Spleen (tissue), 11 donors: ENCODE measurements around the gene ASIC4. TPM values are rescaled to one million over a fixed set of nuclear protein-coding genes. Genes with fewer than 3 reads are reported as not detected.

Experiments used
- DNase-seq: peaks from one replicate; pipeline ENCODE4 v3.0.0-alpha.2; 2020
- H3K27ac ChIP-seq, 8 donors: fragments of 200-600 bp; sonication (generic) in 7 of 8; 1 replicate in 4 of 8; 2 replicates in 4 of 8; pipeline versions ENCODE4 v1.5.0 to v1.8.0; 2016 to 2021; ENCODE audit warnings: inconsistent platforms in 4 of 8, mild to moderate bottlenecking in 4 of 8, moderate library complexity in 1 of 8
- H3K27me3 ChIP-seq, 7 donors: fragments of 200-600 bp; sonication (generic) in 6 of 7; replicated peaks in 1 of 7; 1 replicate in 4 of 7; 2 replicates in 3 of 7; pipeline versions ENCODE4 v1.5.0 to v1.8.0; 2016 to 2021; ENCODE audit warnings: inconsistent platforms in 3 of 7, mild to moderate bottlenecking in 1 of 7
- H3K36me3 ChIP-seq, 6 donors: fragments of 200-600 bp; sonication (generic) in 5 of 6; 1 replicate in 4 of 6; 2 replicates in 2 of 6; pipeline versions ENCODE4 v1.5.0 to v1.8.0; 2016 to 2021; ENCODE audit warnings: inconsistent platforms in 2 of 6
- H3K4me1 ChIP-seq, 6 donors: fragments of 200-600 bp; sonication (generic) in 5 of 6; 1 replicate in 3 of 6; 2 replicates in 3 of 6; pipeline versions ENCODE4 v1.5.0 to v1.8.0; 2016 to 2021; ENCODE audit warnings: inconsistent platforms in 3 of 6
- H3K4me3 ChIP-seq, 8 donors: fragments of 200-600 bp; sonication (generic) in 7 of 8; 1 replicate in 4 of 8; 2 replicates in 4 of 8; pipeline versions ENCODE4 v1.5.0 to v1.8.0; 2016 to 2021; ENCODE audit warnings: inconsistent platforms in 4 of 8, mild to moderate bottlenecking in 4 of 8, moderate library complexity in 2 of 8
- H3K9me3 ChIP-seq, 8 donors: fragments of 200-600 bp; sonication (generic) in 7 of 8; 1 replicate in 4 of 8; 2 replicates in 4 of 8; pipeline versions ENCODE4 v1.5.0 to v1.8.0; 2016 to 2021; ENCODE audit warnings: inconsistent platforms in 4 of 8
- POLR2A ChIP-seq, 3 donors: fragments of 450-650 bp; IDR thresholded peaks; one replicate each; pipeline ENCODE4 v1.5.1; 2017; ENCODE audit warnings: antibody characterized with exemption in 3 of 3, mild to moderate bottlenecking in 1 of 3
- POLR2AphosphoS5 ChIP-seq, 3 donors: sonication (generic); formaldehyde crosslinking; IDR thresholded peaks; one replicate each; pipeline ENCODE4 v1.5.1; 2017; ENCODE audit warnings: antibody characterized with exemption in 3 of 3
- WGBS, 5 donors: extraction: QIAGEN DNeasy Blood & Tissue Kit in 3 of 5; methylation state at CpG; one replicate each; pipeline versions ENCODE4 v1.1.5 to v1.1.7; 2013 to 2018; 5-methylcytosine and 5-hydroxymethylcytosine counted together
- intact Hi-C: fragments of 100-400 bp; cut with DNase I; formaldehyde crosslinking; loops from one replicate; pipeline ENCODE4 v1.15.0; 2023; ENCODE audit warnings: low total_unique reads
- polyA plus RNA-seq, 3 donors: library from polyadenylated mRNA; stranded (reverse); fragments of 200-250 nt; gene quantifications; one replicate each; pipeline ENCODE4 v1.2.1, GENCODE V29; 2013
- total RNA-seq, 7 donors: library from RNA; depleted of rRNA in 3 of 7; stranded (reverse); fragments of >200 nt in 3 of 7; fragmentation: NEBNext Ultra II Directional in 4 of 7; extraction: Animal tissue kit (Norgen Biotek cat#: 25700) in 4 of 7; gene quantifications; one replicate each; pipeline versions ENCODE4 v1.1.0 to v1.2.1, GENCODE V29; 2016 to 2021
- TF ChIP-seq, protein P1 (sequence below), 11 experiments: fragments of 200-600 bp in 7 of 11; fragments of 450-650 bp in 4 of 11; sonication (generic) in 4 of 11; IDR thresholded peaks in 8 of 11; conservative IDR thresholded peaks in 3 of 11; 1 replicate in 7 of 11; 2 replicates in 4 of 11; pipeline versions ENCODE4 v1.4.0 to v1.8.0; 2016 to 2021; ENCODE audit warnings: antibody characterized with exemption in 11 of 11, inconsistent platforms in 4 of 11, mild to moderate bottlenecking in 1 of 11
- donor health status: healthy with polysubstance abuse.
- donor health status: DM: no; HTN: no; CAD: no; lungs with moderate emphysema.
- donor health status: DM: no; HTN: no; CAD: no.
- donor health status: Bipolar disorder and iron deficiency.
- donor health status: healthy.
- donor health status: DM: no; HTN: no; CAD: no.
- donor health status: DM: yes; HTN: yes; CAD: no.

The ASIC4 gene
- total and polyA plus RNA-seq, 10 donors: 0.04 to 0.32 (median 0.05) TPM; not detected in 6

DNA sequence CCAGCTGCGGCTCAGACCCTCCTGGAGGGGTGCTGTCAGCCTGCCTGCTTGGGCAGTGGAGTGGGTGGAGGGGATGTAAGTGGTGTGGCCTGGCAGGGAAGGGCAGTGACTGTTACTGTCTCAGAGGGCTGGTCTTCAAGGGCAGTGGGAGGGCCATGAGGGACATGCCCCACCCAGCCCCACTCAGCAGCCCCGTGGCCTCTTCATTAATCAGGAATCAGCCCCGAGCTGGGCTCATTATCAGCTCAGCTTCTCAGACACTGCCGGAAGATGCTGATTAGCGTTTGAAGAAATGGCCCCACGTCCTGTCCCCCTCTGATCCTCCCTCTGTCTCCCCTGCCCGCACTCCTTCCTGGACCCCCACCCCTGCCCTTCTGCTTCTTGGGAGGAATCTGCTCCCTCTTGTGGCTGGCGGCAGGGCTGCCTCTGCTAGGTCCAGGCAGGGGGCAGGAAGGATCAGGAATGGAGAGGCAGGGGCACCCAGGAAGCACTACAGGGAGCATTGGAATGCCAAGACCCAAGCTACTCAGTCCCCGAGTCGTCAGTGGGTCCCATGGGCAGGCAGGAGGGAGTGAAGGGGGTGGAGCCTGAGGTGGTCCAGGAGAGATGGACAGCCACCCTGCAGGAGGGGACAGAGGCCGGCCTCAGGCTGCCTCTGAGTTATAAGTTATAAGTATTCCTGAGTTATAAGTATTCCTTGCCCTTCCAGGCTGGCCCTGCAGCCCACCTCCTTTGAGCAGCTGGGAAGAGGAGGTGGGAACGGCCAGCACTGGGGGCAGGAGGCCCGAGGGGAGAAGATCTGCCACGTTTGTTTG is 7.0 kb downstream of the ASIC4 start:
- Histone ChIP-seq H3K27ac (no peak overlapping the region), H3K27me3 (peaks cover 6 to 100% (median 65%) of the 10 kb centered on the region in 7 donors), H3K4me1 (peaks cover 6 to 28% (median 18%) of the 10 kb centered on the region in 6 donors), H3K4me3 (no peak overlapping the region), H3K9me3 (no peaks in the 10 kb centered on the region), H3K36me3 (no peaks in the 10 kb centered on the region)
- 11 to 16% (median 12%) methylated on average over 12 to 14 of the region's 14 CpGs for WGBS, 5 donors
- intact Hi-C loops: no loop called here
- TF ChIP-seq, protein P1, sequence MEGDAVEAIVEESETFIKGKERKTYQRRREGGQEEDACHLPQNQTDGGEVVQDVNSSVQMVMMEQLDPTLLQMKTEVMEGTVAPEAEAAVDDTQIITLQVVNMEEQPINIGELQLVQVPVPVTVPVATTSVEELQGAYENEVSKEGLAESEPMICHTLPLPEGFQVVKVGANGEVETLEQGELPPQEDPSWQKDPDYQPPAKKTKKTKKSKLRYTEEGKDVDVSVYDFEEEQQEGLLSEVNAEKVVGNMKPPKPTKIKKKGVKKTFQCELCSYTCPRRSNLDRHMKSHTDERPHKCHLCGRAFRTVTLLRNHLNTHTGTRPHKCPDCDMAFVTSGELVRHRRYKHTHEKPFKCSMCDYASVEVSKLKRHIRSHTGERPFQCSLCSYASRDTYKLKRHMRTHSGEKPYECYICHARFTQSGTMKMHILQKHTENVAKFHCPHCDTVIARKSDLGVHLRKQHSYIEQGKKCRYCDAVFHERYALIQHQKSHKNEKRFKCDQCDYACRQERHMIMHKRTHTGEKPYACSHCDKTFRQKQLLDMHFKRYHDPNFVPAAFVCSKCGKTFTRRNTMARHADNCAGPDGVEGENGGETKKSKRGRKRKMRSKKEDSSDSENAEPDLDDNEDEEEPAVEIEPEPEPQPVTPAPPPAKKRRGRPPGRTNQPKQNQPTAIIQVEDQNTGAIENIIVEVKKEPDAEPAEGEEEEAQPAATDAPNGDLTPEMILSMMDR (IDR thresholded peaks at IDR 0.05 in 8 of 11, conservative IDR thresholded peaks at IDR 0.05 in 3 of 11): peak in 7 of 11 experiments; percentile 9 to 42 (median 25)
- no peak for TF ChIP-seq POLR2A (IDR thresholded peaks at IDR 0.05)
- TF ChIP-seq POLR2AphosphoS5 (IDR thresholded peaks at IDR 0.05): no peak
- peak; percentile 73 for DNase-seq

DNA sequence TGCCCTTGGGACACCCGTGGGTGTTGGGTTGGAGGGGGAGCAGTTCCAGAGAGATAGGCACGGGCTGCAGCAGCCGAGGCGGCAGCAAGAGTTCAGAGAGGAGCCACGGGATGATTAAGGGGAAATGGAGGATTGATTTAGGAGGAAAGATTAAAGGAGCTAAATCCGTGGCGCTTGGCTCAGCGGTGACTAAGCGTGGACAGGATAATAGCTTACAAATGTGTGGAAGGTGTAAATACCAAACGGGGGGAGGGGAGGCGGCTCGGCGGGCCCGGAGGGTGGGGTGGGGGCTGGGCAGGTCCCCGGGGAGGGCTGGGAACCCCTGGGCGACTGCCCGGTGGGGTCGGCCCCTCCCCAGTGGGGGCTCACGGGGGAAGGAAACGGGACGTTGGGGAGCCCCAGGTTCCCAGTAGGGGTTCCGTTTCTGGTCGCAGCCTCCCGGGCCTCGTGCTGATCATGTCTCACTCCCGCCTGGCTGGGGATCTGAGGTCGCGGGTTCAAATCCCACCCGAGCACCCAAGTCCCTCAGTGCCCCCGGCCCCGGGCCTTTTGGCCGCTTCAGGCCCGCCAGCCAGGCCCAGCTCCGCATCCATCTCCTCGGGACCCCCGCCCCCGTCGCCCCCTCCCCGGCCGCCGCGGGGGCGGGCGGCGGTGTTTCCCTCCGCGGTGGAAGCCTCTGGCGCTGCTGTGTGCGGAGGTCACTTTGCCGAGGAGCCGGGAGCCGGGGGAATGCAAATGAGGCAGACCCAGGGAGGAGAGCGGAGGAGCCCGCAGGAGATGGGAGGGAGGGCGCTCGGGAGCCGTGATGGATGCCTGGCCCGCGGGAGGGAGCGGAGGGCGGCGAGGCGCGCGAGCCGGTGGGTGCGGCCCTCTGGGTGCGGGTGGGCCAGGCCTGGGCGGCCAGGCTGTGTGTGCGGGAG is 8.1 kb downstream of the ASIC4 start:
- intact Hi-C loops: no loop called here
- no peaks in the 10 kb centered on the region for H3K36me3 ChIP-seq
- H3K27ac ChIP-seq: no peak overlapping the region
- WGBS, 5 donors: 3 to 7% (median 4%) methylated on average over 35 to 70 of the region's 70 CpGs
- H3K4me1 ChIP-seq: peaks cover 6 to 28% (median 18%) of the 10 kb centered on the region in 6 donors
- TF ChIP-seq POLR2AphosphoS5 (IDR thresholded peaks at IDR 0.05): no peak
- TF ChIP-seq, protein P1 (IDR thresholded peaks at IDR 0.05 in 8 of 11, conservative IDR thresholded peaks at IDR 0.05 in 3 of 11): no peak
- no peak for TF ChIP-seq POLR2A (IDR thresholded peaks at IDR 0.05)
- DNase-seq: no peak
- no peaks in the 10 kb centered on the region for H3K9me3 ChIP-seq
- peak overlapping the region in 3 of 8 donors; percentile 3 to 47 (median 8) for H3K4me3 ChIP-seq
- H3K27me3 ChIP-seq: peaks cover 6 to 100% (median 62%) of the 10 kb centered on the region in 7 donors

DNA sequence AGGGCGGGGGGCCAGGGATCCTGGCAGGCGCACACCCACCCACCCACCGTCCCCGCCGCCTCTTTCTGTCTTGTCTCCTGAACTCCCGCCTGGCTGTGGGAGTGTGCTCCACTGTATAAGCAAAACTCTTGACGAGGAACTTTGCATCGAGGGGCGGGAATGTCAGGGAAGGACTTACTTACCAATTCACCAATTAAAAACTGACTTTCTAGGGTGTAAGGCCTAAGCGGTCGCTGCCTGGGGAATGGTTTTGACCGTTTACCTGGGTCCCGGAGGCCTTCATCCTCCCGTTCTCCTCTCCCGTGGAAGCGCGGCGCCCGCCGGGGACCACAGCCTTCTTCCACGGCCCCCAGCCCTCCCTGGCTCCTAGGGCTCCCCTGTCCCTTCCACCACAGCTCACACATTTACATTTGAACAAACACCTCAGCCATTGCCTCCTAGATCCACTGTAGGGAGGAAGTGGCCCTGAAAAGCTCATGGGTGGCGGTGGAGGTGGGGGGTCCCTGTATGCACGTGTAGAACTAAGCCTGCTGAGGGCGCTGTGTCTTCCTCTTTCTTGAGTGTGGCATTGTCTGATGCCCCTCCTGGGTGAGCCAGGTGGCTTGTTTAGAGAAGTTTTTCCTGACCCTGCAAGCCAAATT is 8.9 kb downstream of the ASIC4 start:
- intact Hi-C loops: no loop called here
- peaks cover 6 to 28% (median 17%) of the 10 kb centered on the region in 6 donors for H3K4me1 ChIP-seq
- WGBS, 5 donors: 12 to 20% (median 15%) methylated on average over 12 to 24 of the region's 24 CpGs
- no peaks in the 10 kb centered on the region for H3K36me3 ChIP-seq
- no peaks in the 10 kb centered on the region for H3K9me3 ChIP-seq
- peaks cover 6 to 100% (median 68%) of the 10 kb centered on the region in 7 donors for H3K27me3 ChIP-seq
- peak overlapping the region in 3 of 8 donors; percentile 3 to 47 (median 8) for H3K4me3 ChIP-seq
- TF ChIP-seq POLR2AphosphoS5 (IDR thresholded peaks at IDR 0.05) (no peak), POLR2A (IDR thresholded peaks at IDR 0.05) (no peak)
- TF ChIP-seq, protein P1 (IDR thresholded peaks at IDR 0.05 in 8 of 11, conservative IDR thresholded peaks at IDR 0.05 in 3 of 11): no peak
- H3K27ac ChIP-seq: no peak overlapping the region
- DNase-seq: no peak
